ENCODE data around the gene PPM1H.

PPM1H gene

GRCh38 chr12:62919838-62920237, 15.1 kb downstream of the PPM1H start:
- H3K27me3 ChIP-seq (ENCODE audit: insufficient read depth, low read length, poor library complexity, severe bottlenecking) = no peaks in the 10 kb centered on the region
- no peak overlapping the region for H3K4me2 ChIP-seq (ENCODE audit: low read depth, low read length, poor library complexity, severe bottlenecking)

GRCh38 chr12:62917926-62918325, 17.0 kb downstream of the PPM1H start:
- Histone ChIP-seq H3K79me2 (ENCODE audit: insufficient read depth, low read length) (peaks cover 97% of the 10 kb centered on the region), H3K9me3 (ENCODE audit: insufficient read depth, low read depth, low read length) (no peaks in the 10 kb centered on the region), H3K4me1 (ENCODE audit: insufficient read depth, low read length, poor library complexity, severe bottlenecking) (peaks cover 65% of the 10 kb centered on the region)

More at GRCh38 chr12:62919838-62920237, 15.1 kb downstream of the PPM1H start:
- Histone ChIP-seq H3K9ac (ENCODE audit: low read depth, low read length, poor library complexity, severe bottlenecking) (no peak overlapping the region), H2AFZ (ENCODE audit: low read length) (no peak overlapping the region), H3K36me3 (ENCODE audit: insufficient read depth, low read length) (peaks cover 5% of the 10 kb centered on the region; the same call in 1 of the 2 replicates), H3F3A (ENCODE audit: low read depth) (no peaks in the 10 kb centered on the region), H3K4me3 (ENCODE audit: low read length, poor library complexity, severe bottlenecking) (no peak overlapping the region), H3K9me3 (ENCODE audit: insufficient read depth, low read depth, low read length) (no peaks in the 10 kb centered on the region), H3K4me1 (ENCODE audit: insufficient read depth, low read length, poor library complexity, severe bottlenecking) (peaks cover 65% of the 10 kb centered on the region), H3K79me2 (ENCODE audit: insufficient read depth, low read length) (peaks cover 98% of the 10 kb centered on the region), H4K20me1 (ENCODE audit: insufficient read depth, low read length, poor library complexity, severe bottlenecking) (no peaks in the 10 kb centered on the region), H3K9me2 (replicated peaks; ENCODE audit: low read depth, low read length) (no peaks in the 10 kb centered on the region)
- TF ChIP-seq CTCF (conservative IDR thresholded peaks at IDR 0.05; ENCODE audit: low read length) (no peak), EZH2phosphoT487 (IDR thresholded peaks at IDR 0.05; ENCODE audit: borderline replicate concordance) (no peak)

DNA sequence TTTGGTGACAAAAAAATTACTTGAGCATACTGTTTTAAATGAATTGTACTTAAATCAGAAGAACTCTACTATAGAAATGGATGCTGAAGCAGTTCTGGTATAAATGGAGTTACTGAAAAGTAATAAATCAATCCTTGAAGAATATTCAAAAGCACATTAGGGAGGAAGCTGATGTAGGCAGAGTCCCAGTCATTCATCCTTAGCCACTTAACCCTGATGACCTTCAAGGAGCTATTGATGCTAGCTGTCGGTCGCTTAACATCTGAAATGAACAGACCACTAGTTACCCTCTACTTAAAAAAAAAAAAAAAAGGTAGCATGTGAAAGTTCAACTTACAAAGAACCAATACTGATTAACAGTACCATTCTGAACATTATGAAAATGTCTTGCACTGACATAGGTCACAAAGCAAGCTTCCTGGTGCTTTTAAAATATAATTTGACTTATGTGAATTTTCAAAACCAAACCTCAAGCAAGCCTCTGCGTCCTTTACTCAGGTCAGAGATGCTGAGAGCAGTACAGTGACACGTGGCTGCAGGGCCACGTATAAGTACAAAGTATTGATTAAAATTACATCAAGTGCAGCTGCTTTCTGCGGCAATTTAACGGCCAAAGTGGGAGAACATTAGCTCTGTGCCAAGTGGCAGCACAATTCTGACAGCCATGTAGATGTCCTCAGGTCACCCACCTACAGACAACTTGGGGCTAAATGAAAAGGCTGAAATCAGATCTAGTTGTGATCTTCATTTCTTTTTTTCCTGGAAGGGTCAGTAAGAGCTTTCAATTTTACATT, 18.1 kb downstream of the PPM1H start:
- H3K4me1 ChIP-seq (ENCODE audit: insufficient read depth, low read length, poor library complexity, severe bottlenecking) = peaks cover 62% of the 10 kb centered on the region

More at GRCh38 chr12:62917926-62918325, 17.0 kb downstream of the PPM1H start:
- Histone ChIP-seq H3K4me3 (ENCODE audit: low read length, poor library complexity, severe bottlenecking) (no peak overlapping the region), H4K20me1 (ENCODE audit: insufficient read depth, low read length, poor library complexity, severe bottlenecking) (no peaks in the 10 kb centered on the region), H3K27me3 (ENCODE audit: insufficient read depth, low read length, poor library complexity, severe bottlenecking) (no peaks in the 10 kb centered on the region), H3K4me2 (ENCODE audit: low read depth, low read length, poor library complexity, severe bottlenecking) (no peak overlapping the region), H3K9ac (ENCODE audit: low read depth, low read length, poor library complexity, severe bottlenecking) (no peak overlapping the region), H3K36me3 (ENCODE audit: insufficient read depth, low read length) (peaks cover 6% of the 10 kb centered on the region; the same call in 1 of the 2 replicates), H3F3A (ENCODE audit: low read depth) (no peaks in the 10 kb centered on the region), H2AFZ (ENCODE audit: low read length) (no peak overlapping the region), H3K9me2 (replicated peaks; ENCODE audit: low read depth, low read length) (no peaks in the 10 kb centered on the region)
- no peak for TF ChIP-seq EZH2phosphoT487 (IDR thresholded peaks at IDR 0.05; ENCODE audit: borderline replicate concordance)
- TF ChIP-seq CTCF (conservative IDR thresholded peaks at IDR 0.05; ENCODE audit: low read length) = no peak

More for the DNA sequence above, 18.1 kb downstream of the PPM1H start:
- H3K79me2 ChIP-seq (ENCODE audit: insufficient read depth, low read length) = peaks cover 96% of the 10 kb centered on the region
- no peak overlapping the region for H2AFZ ChIP-seq (ENCODE audit: low read length)
- no peaks in the 10 kb centered on the region for H3K27me3 ChIP-seq (ENCODE audit: insufficient read depth, low read length, poor library complexity, severe bottlenecking)
- no peak overlapping the region for H3K9ac ChIP-seq (ENCODE audit: low read depth, low read length, poor library complexity, severe bottlenecking)
- no peak overlapping the region for H3K4me2 ChIP-seq (ENCODE audit: low read depth, low read length, poor library complexity, severe bottlenecking)
- peaks cover 6% of the 10 kb centered on the region; the same call in 1 of the 2 replicates for H3K36me3 ChIP-seq (ENCODE audit: insufficient read depth, low read length)
- no peaks in the 10 kb centered on the region for H3K9me3 ChIP-seq (ENCODE audit: insufficient read depth, low read depth, low read length)
- H3F3A ChIP-seq (ENCODE audit: low read depth) = no peaks in the 10 kb centered on the region
- H4K20me1 ChIP-seq (ENCODE audit: insufficient read depth, low read length, poor library complexity, severe bottlenecking) = no peaks in the 10 kb centered on the region
- TF ChIP-seq EZH2phosphoT487 (IDR thresholded peaks at IDR 0.05; ENCODE audit: borderline replicate concordance) (no peak), CTCF (conservative IDR thresholded peaks at IDR 0.05; ENCODE audit: low read length) (no peak)
- no peaks in the 10 kb centered on the region for H3K9me2 ChIP-seq (replicated peaks; ENCODE audit: low read depth, low read length)
- H3K4me3 ChIP-seq (ENCODE audit: low read length, poor library complexity, severe bottlenecking) = no peak overlapping the region

All from Loucy (cell line).